Osteoblast (primary cell): ENCODE data around the gene SERF1B. TPM values are rescaled to one million over a fixed set of nuclear protein-coding genes. Genes with fewer than 3 reads are reported as not detected.
"Not testable (repeated sequence)": the region's sequence is repeated elsewhere in the genome, so short reads cannot be mapped to it uniquely, and the experiment has no call there.

Experiments used
- DNase-seq: peaks from one replicate; pipeline ENCODE4 v3.0.0; 2011; ENCODE audit warnings: low spot score, mixed read lengths; ENCODE audit not compliant: insufficient read length; ENCODE audit errors: missing footprints
- H2AFZ ChIP-seq: 2 replicates; pipeline ENCODE4 v1.6.0; 2011; ENCODE audit warnings: mild to moderate bottlenecking, low read length
- H3K27ac ChIP-seq: 2 replicates; pipeline ENCODE4 v1.5.1; 2011; ENCODE audit warnings: mild to moderate bottlenecking, low read depth, low read length, moderate library complexity
- H3K27me3 ChIP-seq: 2 replicates; pipeline ENCODE4 v1.6.0; 2012; ENCODE audit warnings: mild to moderate bottlenecking, control low read depth, inconsistent platforms, low read length, moderate library complexity; ENCODE audit not compliant: insufficient read depth
- H3K36me3 ChIP-seq: 2 replicates; pipeline ENCODE4 v1.5.1; 2011; ENCODE audit warnings: mild to moderate bottlenecking, low read length, control low read depth, moderate library complexity; ENCODE audit not compliant: insufficient read depth
- H3K4me1 ChIP-seq: 2 replicates; pipeline ENCODE4 v1.5.1; 2011; ENCODE audit warnings: mild to moderate bottlenecking, low read length, control low read depth, moderate library complexity; ENCODE audit not compliant: insufficient read depth
- H3K4me2 ChIP-seq: 2 replicates; pipeline ENCODE4 v1.6.0; 2011; ENCODE audit warnings: mild to moderate bottlenecking, low read length; ENCODE audit not compliant: insufficient read depth
- H3K4me3 ChIP-seq: fragments of 200-600 bp; sonication (generic); 3 replicates; pipeline ENCODE4 v1.5.1; 2012; ENCODE audit warnings: mild to moderate bottlenecking, low read length, inconsistent platforms; ENCODE audit not compliant: insufficient read depth
- H3K79me2 ChIP-seq: 2 replicates; pipeline ENCODE4 v1.6.0; 2012; ENCODE audit warnings: mild to moderate bottlenecking, low read length, control low read depth, inconsistent platforms; ENCODE audit not compliant: insufficient read depth
- H3K9me3 ChIP-seq: 2 replicates; pipeline ENCODE4 v1.5.1; 2011; ENCODE audit warnings: low read depth, low read length, control low read depth
- H4K20me1 ChIP-seq: 2 replicates; pipeline ENCODE4 v1.6.0; 2012; ENCODE audit warnings: mild to moderate bottlenecking, low read length, control low read depth; ENCODE audit not compliant: insufficient read depth
- small RNA-seq: library from RNA; depleted of rRNA; stranded (forward); fragments of <200 nt; gene quantifications from one replicate; pipeline ENCODE3, GENCODE V24; 2012
- total RNA-seq: library from RNA; depleted of rRNA; stranded (reverse); fragments of >200 nt; gene quantifications from 2 replicates; pipeline ENCODE4 v1.2.3, GENCODE V29; 2012

SERF1B gene
- total RNA-seq, 1 donor, result 8.3 TPM

GRCh38 chr5:70057140-70057539, 32.1 kb downstream of the SERF1B start:
- not testable (repeated sequence) for H3K4me3 ChIP-seq, H3K79me2 ChIP-seq, H3K36me3 ChIP-seq, H3K9me3 ChIP-seq, DNase-seq, H3K27ac ChIP-seq, H2AFZ ChIP-seq, H3K4me1 ChIP-seq, H3K4me2 ChIP-seq, H4K20me1 ChIP-seq, H3K27me3 ChIP-seq

GRCh38 chr5:70077632-70078031, 52.6 kb downstream of the SERF1B start:
- DNase-seq, H3K4me2 ChIP-seq, H3K9me3 ChIP-seq, H3K27ac ChIP-seq, H4K20me1 ChIP-seq, H3K4me1 ChIP-seq, H3K4me3 ChIP-seq, H3K79me2 ChIP-seq, H3K36me3 ChIP-seq, H2AFZ ChIP-seq, H3K27me3 ChIP-seq: not testable (repeated sequence)

GRCh38 chr5:70088907-70089464, 63.9 kb downstream of the SERF1B start:
- not testable (repeated sequence) for H3K79me2 ChIP-seq, DNase-seq, H3K4me3 ChIP-seq, H3K9me3 ChIP-seq, H2AFZ ChIP-seq, H3K27ac ChIP-seq, H3K4me1 ChIP-seq, H4K20me1 ChIP-seq, H3K27me3 ChIP-seq, H3K36me3 ChIP-seq, H3K4me2 ChIP-seq

- not testable (repeated sequence) for DNase-seq, H3K79me2 ChIP-seq, H3K36me3 ChIP-seq, H2AFZ ChIP-seq, H4K20me1 ChIP-seq, H3K4me2 ChIP-seq, H3K4me3 ChIP-seq, H3K4me1 ChIP-seq, H3K9me3 ChIP-seq, H3K27ac ChIP-seq, H3K27me3 ChIP-seq
Observed at GRCh38 chr5:70091776-70092175, 66.7 kb downstream of the SERF1B start.

Small RNA genes within 50 kb of the gene (small RNA-seq; reads per million reads assigned to genes)
- gene CDH12P2, result not detected

Other genes starting within 250 kb of the SERF1B start
- 29.3 and 29.5 TPM in 2 replicates for gene SMN2, start 24.4 kb downstream of the SERF1B start, total RNA-seq